Activated CD4-positive, alpha-beta memory T cell treated with anti-CD3 and anti-CD28 coated beads, Interleukin-2, amount 10 ng/mL, durations not matched to agents 7 days and 5 days (primary cell): ENCODE results near the gene MAP6. TPM values are rescaled to one million over a fixed set of nuclear protein-coding genes. Genes with fewer than 3 reads are reported as not detected.

Experiments used
- CTCF ChIA-PET: fragments of 350-600 bp; sonication (Branson Sonifier 250); formaldehyde crosslinking; loops from one replicate; lab custom pipeline; 2021; ENCODE audit warnings: antibody characterized with exemption, inconsistent platforms; lab: Charles Lee
- POLR2A ChIA-PET: fragments of 350-600 bp; sonication (Branson Sonifier 250); formaldehyde crosslinking; loops from one replicate; lab custom pipeline; 2021; ENCODE audit warnings: antibody characterized with exemption; lab: Charles Lee
- DNase-seq: peaks from one replicate; pipeline ENCODE4 v3.0.0-alpha.2; 2020
- H3K27ac Mint-ChIP-seq: one replicate; pipeline ENCODE4 v1.8.0; 2021; ENCODE audit warnings: mild to moderate bottlenecking, mixed read lengths
- H3K27me3 Mint-ChIP-seq: one replicate; pipeline ENCODE4 v1.8.0; 2021; ENCODE audit warnings: mixed read lengths
- H3K36me3 Mint-ChIP-seq: one replicate; pipeline ENCODE4 v1.8.0; 2021; ENCODE audit warnings: low read depth, mixed read lengths
- H3K4me1 Mint-ChIP-seq: one replicate; pipeline ENCODE4 v1.8.0; 2021; ENCODE audit warnings: mixed read lengths
- H3K4me3 Mint-ChIP-seq: one replicate; pipeline ENCODE4 v1.8.0; 2021; ENCODE audit warnings: mild to moderate bottlenecking, mixed read lengths
- H3K9me3 Mint-ChIP-seq: one replicate; pipeline ENCODE4 v1.8.0; 2021; ENCODE audit warnings: mixed read lengths
- total RNA-seq, 2 experiments: library from RNA; stranded (reverse); gene quantifications; one replicate each; pipeline ENCODE4 v1.2.3, GENCODE V29; 2021

MAP6 gene
- total RNA-seq, 2 experiments from 2014 or later, result 1.5 to 1.6 TPM

DNA sequence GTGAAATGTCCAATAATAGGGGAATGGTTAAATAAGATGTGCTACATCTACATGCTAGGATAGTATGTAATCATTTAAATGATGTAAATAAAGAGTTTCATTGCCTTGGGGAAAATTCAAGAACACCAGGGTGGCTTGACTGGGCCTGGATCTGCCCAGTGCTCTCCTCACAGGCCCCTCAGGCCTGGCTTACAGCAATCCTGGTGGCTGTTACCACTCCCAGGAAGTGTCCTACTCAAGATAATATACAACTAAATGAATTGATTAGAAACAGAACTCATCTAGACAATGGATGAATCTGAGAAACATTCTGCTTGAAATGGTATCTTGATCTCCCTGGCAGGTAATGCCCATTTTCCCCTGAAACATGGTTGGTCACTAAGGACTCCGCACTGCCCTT is 30.8 kb downstream of the MAP6 start:
- POLR2A ChIA-PET, result no interaction called here

DNA sequence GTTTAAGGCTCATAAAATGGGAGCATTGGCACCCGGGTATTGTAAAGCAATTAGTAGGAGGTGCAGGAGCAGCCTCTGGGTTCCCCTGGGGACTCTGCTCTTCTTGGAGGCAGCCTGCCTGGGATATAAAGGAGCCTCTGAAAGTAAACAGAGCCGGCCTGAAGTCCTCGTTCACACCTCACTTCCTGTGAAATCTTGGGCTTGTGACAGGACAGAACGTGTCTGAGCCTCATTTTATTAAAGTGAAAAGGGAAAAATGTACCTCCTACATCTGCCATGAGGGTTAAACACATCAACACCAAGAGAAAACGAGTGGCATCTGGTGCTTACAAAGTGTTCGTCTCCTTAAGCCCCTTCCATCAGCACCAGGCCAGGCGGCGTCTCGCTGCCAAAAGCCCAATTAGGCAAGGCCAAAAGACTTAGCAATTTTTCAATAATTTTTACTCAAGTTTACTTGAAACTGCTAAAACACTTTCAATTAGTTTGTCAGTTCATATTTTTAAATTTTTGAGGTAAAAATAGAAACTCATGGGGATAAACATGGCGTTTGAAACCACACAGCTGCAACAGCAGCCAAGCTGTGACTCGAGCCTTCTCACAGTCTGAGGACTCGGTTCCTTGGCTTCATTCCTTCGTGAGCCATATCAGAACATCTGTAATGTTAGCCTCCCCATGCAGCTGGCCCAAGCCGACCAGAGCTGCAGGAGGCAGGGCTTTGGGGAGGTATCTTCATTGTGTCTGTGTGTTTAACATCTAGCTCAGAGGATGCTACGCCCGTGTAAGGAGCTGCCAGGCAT is 33.6 kb downstream of the MAP6 start:
- DNase-seq, result no peak
- H3K27me3 Mint-ChIP-seq, result peaks cover 50% of the 10 kb centered on the region
- POLR2A ChIA-PET, result interaction anchor here (0.5 kb wide), 1 partner anchor 696 kb away, joined by 3 read pairs; no protein-coding TSS in a partner anchor

More for the DNA sequence above, 30.8 kb downstream of the MAP6 start:
- no peaks in the 10 kb centered on the region for H3K4me1 Mint-ChIP-seq
- H3K36me3 Mint-ChIP-seq, result no peaks in the 10 kb centered on the region
- H3K27ac Mint-ChIP-seq, result no peak overlapping the region
- CTCF ChIA-PET, result no interaction called here
- H3K4me3 Mint-ChIP-seq, result no peak overlapping the region
- no peaks in the 10 kb centered on the region for H3K9me3 Mint-ChIP-seq
- DNase-seq, result no peak
- peaks cover 39% of the 10 kb centered on the region for H3K27me3 Mint-ChIP-seq

DNA sequence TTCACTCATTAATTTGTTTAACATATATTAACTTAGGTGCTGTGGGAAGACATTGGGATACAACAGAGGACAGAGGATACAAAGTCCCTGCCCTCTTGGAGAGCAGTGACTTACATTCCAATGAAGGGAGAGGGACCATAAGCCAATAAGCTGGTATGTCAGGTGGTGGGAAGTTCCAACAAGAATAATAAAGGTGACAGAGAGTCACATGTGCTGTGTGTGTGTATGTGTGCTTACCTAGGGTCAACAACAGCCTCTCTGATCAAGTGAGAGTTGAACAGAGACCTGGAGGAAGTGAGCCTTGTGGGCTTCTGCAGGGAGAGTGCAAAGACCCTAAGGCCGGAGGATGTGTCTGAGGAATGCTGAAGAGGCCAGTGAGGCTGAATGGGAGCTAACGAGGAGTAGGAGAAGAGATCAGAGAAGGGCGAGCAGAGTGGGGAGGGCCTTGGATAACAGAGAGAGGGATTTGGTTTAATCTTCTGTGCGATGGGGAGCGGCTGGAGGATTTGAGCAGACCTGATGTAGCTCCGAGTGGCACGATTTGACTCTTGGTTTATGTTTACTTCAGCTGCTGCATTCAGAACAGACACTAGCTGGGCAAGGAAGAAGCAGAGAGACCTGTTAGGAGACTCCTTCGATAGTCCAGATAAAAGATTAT is 35.3 kb downstream of the MAP6 start:
- DNase-seq, result no peak
- ChIA-PET POLR2A (no interaction called here), CTCF (no interaction called here)
- no peaks in the 10 kb centered on the region for H3K9me3 Mint-ChIP-seq
- H3K4me3 Mint-ChIP-seq, result no peak overlapping the region
- H3K36me3 Mint-ChIP-seq, result no peaks in the 10 kb centered on the region
- no peaks in the 10 kb centered on the region for H3K4me1 Mint-ChIP-seq
- no peak overlapping the region for H3K27ac Mint-ChIP-seq
- H3K27me3 Mint-ChIP-seq, result peaks cover 56% of the 10 kb centered on the region

More for the DNA sequence above, 33.6 kb downstream of the MAP6 start:
- Mint-ChIP-seq H3K36me3 (no peaks in the 10 kb centered on the region), H3K27ac (no peak overlapping the region), H3K9me3 (no peaks in the 10 kb centered on the region), H3K4me3 (no peak overlapping the region), H3K4me1 (no peaks in the 10 kb centered on the region)
- CTCF ChIA-PET, result no interaction called here

DNA sequence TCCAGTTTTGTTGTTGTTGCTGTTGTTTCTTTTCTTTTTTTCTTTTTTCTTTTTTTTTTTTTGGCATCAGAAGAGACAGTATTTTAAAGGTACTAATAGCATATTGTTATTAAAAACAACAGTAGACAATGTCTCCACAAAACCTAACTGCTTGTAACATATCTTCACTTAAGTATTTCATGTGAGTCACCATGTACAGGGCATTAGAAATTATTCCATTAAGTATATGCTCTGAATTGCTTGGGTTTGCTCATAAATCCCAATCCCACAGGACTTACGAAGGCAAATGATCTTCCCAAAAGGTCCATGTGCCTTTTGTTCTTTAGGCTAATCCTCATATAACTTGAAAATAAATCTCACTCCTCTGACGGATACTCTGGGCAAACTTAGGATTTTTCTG is 35.9 kb downstream of the MAP6 start:
- no peaks in the 10 kb centered on the region for H3K4me1 Mint-ChIP-seq
- ChIA-PET CTCF (no interaction called here), POLR2A (no interaction called here)

DNA sequence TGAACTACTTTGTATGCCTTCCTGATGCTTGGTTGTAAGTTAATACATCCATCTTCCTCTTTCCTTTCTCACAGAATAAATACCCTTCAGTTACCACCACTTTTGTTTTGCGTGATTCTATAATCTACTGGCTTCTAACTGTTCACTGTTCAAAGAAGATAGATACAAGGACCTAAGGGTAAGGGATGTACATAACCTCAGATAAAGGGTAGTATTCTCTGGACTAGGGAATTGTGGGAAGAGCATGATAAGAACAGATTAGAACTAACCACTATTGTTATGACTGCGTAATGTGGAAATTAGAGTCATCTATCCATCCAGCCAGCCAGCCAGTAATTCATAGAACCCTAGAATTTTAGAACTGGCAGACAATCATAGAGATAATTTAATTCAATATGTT is 36.4 kb downstream of the MAP6 start:
- ChIA-PET CTCF (no interaction called here), POLR2A (no interaction called here)
- Mint-ChIP-seq H3K9me3 (no peaks in the 10 kb centered on the region), H3K4me1 (no peaks in the 10 kb centered on the region), H3K27me3 (peaks cover 57% of the 10 kb centered on the region), H3K27ac (no peak overlapping the region), H3K36me3 (no peaks in the 10 kb centered on the region), H3K4me3 (no peak overlapping the region)
- DNase-seq, result no peak

More for the DNA sequence above, 35.9 kb downstream of the MAP6 start:
- Mint-ChIP-seq H3K4me3 (no peak overlapping the region), H3K9me3 (no peaks in the 10 kb centered on the region), H3K27ac (no peak overlapping the region), H3K27me3 (peaks cover 55% of the 10 kb centered on the region), H3K36me3 (no peaks in the 10 kb centered on the region)
- DNase-seq, result no peak

DNA sequence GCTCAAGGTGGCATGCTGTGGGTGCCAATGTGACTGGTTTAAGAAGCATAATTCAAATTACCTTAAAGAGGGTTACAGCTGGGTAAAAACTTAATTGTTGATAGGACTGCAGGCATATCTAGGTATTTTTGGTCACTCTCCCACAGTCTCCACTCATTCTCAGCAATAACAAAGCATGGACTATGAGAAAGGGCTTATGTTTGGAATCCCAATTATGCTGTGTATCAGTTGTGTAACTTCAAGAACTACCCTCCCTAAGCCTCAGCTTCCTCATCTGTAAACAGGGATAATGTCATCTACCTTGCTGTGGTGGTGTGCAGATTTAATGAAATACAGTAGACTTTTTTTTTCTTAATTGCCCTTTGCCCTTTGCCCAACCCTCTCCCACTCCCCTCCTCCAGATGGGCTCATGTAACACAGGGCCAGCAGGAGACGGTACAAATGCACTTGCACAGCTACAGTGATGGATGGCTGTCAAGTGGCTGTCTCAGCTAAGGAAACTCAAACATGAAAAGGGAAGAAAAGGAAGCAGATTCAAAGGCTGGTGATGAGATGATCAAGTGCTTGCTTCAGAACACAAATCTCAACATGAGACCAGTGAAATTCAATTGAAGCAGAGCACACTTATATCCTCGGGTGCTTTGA is 37.6 kb downstream of the MAP6 start:
- DNase-seq, result no peak
- Mint-ChIP-seq H3K4me1 (no peaks in the 10 kb centered on the region), H3K9me3 (no peaks in the 10 kb centered on the region), H3K4me3 (no peak overlapping the region), H3K27me3 (peaks cover 47% of the 10 kb centered on the region), H3K36me3 (no peaks in the 10 kb centered on the region), H3K27ac (no peak overlapping the region)
- ChIA-PET POLR2A (no interaction called here), CTCF (no interaction called here)

DNA sequence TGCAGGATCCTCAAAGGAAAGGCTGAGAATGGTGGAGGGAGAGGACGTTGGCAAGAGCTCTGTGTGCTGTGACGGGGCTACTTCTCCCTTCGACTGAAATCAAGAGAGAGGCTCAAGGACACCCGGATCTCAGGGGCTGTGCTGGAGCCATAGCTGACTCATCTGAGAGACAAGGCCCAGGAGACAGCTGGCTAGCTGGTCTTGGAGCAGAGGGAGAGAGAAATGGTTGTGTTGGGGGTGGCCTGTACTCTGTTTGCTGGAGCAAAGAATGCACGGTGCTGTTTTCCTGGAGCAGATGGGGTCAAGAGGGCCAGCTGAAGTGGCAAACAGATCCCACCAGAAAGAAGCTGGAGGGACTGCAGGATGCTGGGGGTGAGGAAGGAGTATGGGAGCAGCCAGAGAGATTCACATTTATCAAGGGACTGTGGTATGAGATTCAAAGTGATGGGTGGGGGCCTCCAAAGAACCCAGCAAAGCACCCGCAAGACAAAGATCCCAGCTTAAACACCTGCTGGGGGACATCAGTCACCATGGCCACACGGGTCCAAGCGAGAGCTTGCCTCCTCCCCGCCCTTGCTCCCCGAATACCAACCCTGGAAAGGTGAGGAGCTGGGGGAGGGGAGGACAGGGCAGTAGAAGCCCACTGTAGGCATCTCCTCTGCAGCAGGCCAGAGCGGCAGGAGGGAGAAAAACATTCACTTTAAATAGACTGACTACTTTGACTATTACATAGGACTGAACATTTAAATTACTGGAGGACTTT is 40.8 kb downstream of the MAP6 start:
- Mint-ChIP-seq H3K4me3 (no peak overlapping the region), H3K27me3 (peaks cover 39% of the 10 kb centered on the region), H3K4me1 (no peaks in the 10 kb centered on the region), H3K36me3 (no peaks in the 10 kb centered on the region), H3K9me3 (no peaks in the 10 kb centered on the region), H3K27ac (no peak overlapping the region)
- no peak for DNase-seq
- ChIA-PET POLR2A (no interaction called here), CTCF (interaction anchor here (1.5 kb wide), 1 partner anchor 51 kb away, joined by 3 read pairs; no protein-coding TSS in a partner anchor)

DNA sequence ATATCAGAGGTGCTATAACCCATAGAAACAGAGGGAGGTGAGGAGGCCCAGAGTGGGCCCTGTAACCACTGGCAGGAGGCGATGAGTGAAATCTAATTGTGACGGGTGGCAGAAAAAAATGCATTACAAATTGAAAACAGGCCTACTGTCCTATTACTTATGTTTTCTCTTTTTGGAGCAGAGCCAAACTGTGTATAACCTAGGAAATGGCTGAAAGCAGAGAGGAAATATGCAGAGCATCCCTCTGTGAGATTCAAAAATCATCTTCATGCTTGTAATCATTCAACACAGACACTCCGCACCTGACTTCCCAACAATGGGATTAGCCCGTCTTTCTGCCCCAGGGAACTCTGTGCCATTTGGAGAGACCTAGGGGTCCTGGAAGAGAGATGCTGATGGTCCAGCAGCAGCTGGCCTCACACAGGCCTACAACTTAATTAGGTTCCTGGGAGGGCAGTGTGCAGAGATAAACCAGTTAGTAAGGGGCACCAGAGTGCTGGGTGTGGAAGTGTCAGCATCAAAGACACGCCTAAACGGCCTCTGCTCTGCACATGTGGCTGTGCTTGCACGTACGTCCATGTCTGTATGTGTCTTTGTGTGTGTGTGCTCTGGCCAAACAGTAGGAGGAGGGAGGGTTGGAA is 41.8 kb downstream of the MAP6 start:
- Mint-ChIP-seq H3K27me3 (peaks cover 33% of the 10 kb centered on the region), H3K4me1 (no peaks in the 10 kb centered on the region), H3K9me3 (no peaks in the 10 kb centered on the region), H3K27ac (no peak overlapping the region), H3K36me3 (no peaks in the 10 kb centered on the region), H3K4me3 (no peak overlapping the region)
- DNase-seq, result no peak
- POLR2A ChIA-PET, result no interaction called here
- CTCF ChIA-PET, result no interaction called here

DNA sequence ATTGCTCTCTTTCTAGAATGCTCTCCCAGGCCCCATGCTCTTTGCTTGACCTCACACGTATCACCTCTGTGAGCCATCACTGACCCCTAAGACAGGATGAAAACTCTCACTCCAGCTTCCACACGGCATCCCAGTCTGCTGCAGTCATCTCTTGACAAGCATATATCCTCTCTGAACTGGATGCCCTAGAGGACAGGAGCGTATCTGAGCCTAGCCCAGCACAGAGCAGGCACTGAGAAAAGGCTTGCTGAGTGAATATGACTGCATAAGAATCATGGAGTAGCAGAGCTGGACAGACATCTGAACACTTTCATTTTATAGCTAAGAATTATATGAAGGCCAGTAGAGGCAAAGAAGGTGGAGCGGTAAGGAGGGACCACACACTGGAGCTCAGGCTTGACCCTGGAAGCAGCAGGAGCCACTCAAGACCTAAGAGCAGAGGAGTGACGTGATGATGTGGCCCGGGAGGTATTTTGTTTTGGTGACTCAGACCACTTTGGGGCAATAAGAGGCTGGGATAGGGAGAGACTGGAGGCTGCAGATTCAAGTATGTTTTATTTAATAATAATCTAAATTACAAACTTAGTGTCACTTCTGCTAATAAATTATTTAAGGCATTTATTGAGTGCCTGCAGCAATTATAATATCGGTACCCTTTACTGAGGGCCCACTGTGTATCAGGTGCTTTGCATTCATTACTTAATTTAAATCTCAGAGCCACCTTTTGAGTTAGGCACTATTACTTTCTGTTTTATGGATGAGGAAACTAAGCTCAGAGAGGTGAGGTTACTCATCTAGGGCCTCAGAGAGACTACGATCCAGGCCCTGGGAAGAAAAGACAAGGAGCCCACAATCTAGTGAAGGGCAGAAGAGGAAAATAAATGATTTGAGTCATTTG is 42.6 kb downstream of the MAP6 start:
- CTCF ChIA-PET, result no interaction called here

DNA sequence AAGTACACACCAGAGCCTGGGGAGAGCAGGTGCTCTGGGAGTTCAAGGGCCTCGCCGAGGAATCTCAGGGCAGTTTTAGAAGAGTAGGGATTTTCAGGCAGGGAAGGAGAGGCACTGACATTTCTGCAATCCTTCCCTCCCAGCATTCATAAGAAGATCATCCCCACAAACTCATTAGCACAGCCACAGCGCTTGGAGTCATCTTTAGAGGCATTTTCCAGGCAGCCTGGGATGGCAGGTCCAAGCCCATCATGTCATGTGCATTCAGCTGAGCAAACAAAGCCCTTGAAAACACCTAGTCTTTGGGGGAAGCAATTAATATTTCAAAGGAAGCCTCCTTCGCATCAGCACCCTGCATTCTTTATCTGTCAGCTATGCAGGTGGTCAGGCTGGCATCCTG is 43.8 kb downstream of the MAP6 start:
- H3K4me3 Mint-ChIP-seq, result no peak overlapping the region
- no peak overlapping the region for H3K27ac Mint-ChIP-seq
- POLR2A ChIA-PET, result no interaction called here
- H3K9me3 Mint-ChIP-seq, result no peaks in the 10 kb centered on the region
- CTCF ChIA-PET, result no interaction called here
- H3K4me1 Mint-ChIP-seq, result no peaks in the 10 kb centered on the region
- no peaks in the 10 kb centered on the region for H3K36me3 Mint-ChIP-seq
- no peak for DNase-seq
- peaks cover 20% of the 10 kb centered on the region for H3K27me3 Mint-ChIP-seq

More for the DNA sequence above, 42.6 kb downstream of the MAP6 start:
- no peaks in the 10 kb centered on the region for H3K9me3 Mint-ChIP-seq
- H3K27me3 Mint-ChIP-seq, result peaks cover 26% of the 10 kb centered on the region
- POLR2A ChIA-PET, result no interaction called here
- DNase-seq, result no peak
- no peak overlapping the region for H3K4me3 Mint-ChIP-seq
- H3K27ac Mint-ChIP-seq, result no peak overlapping the region
- H3K4me1 Mint-ChIP-seq, result no peaks in the 10 kb centered on the region
- no peaks in the 10 kb centered on the region for H3K36me3 Mint-ChIP-seq

DNA sequence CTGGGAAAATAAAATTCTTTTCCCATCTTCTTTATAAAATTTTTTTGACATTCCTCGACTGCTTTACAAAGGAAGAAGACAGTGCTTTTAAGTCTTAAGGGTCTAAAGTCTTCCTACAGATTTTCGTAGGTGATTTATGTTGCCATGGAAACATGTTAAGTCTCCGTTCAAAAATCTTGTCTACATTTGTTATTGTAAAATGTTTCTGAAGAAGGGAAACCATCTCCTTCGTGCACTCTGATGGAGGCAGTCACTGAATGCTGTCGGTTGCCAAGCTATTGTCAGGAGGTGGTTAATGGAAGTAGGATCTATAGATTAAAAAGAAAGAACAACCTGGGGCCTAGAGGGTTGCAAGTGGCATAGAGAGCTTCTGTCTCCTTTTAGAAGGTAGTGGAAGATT is 52.6 kb downstream of the MAP6 start:
- ChIA-PET POLR2A (no interaction called here), CTCF (interaction anchor here (1.4 kb wide), 1 partner anchor 90 kb away, joined by 4 read pairs; no protein-coding TSS in a partner anchor)
- Mint-ChIP-seq H3K4me1 (no peaks in the 10 kb centered on the region), H3K4me3 (no peak overlapping the region), H3K9me3 (no peaks in the 10 kb centered on the region), H3K27ac (no peak overlapping the region), H3K36me3 (no peaks in the 10 kb centered on the region), H3K27me3 (peaks cover 12% of the 10 kb centered on the region)
- DNase-seq, result no peak

DNA sequence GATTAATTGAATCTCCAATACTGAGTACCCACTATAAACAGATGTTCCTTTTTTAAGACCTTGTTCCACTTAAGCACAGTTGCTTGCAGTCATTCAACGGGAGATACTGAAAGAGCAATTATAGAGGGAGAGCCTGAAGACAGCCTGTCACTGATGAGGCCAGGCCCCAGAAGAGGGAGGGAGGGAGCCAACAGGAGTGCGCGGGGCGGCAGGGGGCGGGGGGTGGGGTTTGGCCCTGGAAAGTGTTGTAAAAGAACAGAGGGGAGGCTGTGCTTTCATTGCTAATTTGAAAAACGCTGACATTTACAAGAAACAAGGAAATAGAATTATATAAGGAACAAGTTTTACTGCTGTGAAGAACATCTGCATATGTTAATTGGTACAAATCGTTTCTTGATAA is 53.1 kb downstream of the MAP6 start:
- POLR2A ChIA-PET, result no interaction called here
- CTCF ChIA-PET, result no interaction called here
- no peak overlapping the region for H3K4me3 Mint-ChIP-seq
- H3K36me3 Mint-ChIP-seq, result no peaks in the 10 kb centered on the region
- no peak overlapping the region for H3K27ac Mint-ChIP-seq
- H3K4me1 Mint-ChIP-seq, result no peaks in the 10 kb centered on the region
- DNase-seq, result no peak
- H3K9me3 Mint-ChIP-seq, result no peaks in the 10 kb centered on the region
- peaks cover 12% of the 10 kb centered on the region for H3K27me3 Mint-ChIP-seq
